RWPE2 (cell line): ENCODE data around the gene ARHGEF28.

ENCODE experiments used
- ATAC-seq: fragments of 200-7000 bp; cut with Tn5 transposase; 3 replicates; pipeline ENCODE4 v1.9.1; 2021; ENCODE audit warnings: low read depth
- DNase-seq: peaks from one replicate; pipeline ENCODE4 v3.0.0-alpha.2; 2020; ENCODE audit warnings: low spot score
- H3K27ac ChIP-seq: fragments of 450-650 bp; 2 replicates; pipeline ENCODE4 v1.5.1; 2017; ENCODE audit warnings: mild to moderate bottlenecking; ENCODE audit not compliant: poor library complexity, severe bottlenecking
- H3K27me3 ChIP-seq: fragments of 250-450 bp; sonication (Bioruptor Pico); 2 replicates; pipeline ENCODE4 v1.5.1; 2021; ENCODE audit warnings: mild to moderate bottlenecking, moderate library complexity; ENCODE audit not compliant: insufficient read depth, poor library complexity, severe bottlenecking
- H3K36me3 ChIP-seq: fragments of 250-450 bp; sonication (Bioruptor Pico); 2 replicates; pipeline ENCODE4 v1.5.1; 2020; ENCODE audit warnings: low read depth, mild to moderate bottlenecking, moderate library complexity
- H3K4me1 ChIP-seq: fragments of 250-450 bp; sonication (Bioruptor Pico); 2 replicates; pipeline ENCODE4 v1.5.1; 2021; ENCODE audit warnings: mild to moderate bottlenecking, moderate library complexity; ENCODE audit not compliant: insufficient read depth, poor library complexity, severe bottlenecking
- H3K4me3 ChIP-seq: fragments of 250-450 bp; sonication (Bioruptor Pico); 2 replicates; pipeline ENCODE4 v1.5.1; 2021; ENCODE audit warnings: mild to moderate bottlenecking, moderate library complexity; ENCODE audit not compliant: severe bottlenecking
- H3K9me3 ChIP-seq: fragments of 250-450 bp; sonication (Bioruptor Pico); 2 replicates; pipeline ENCODE4 v1.5.1; 2021; ENCODE audit warnings: mild to moderate bottlenecking, moderate library complexity; ENCODE audit not compliant: severe bottlenecking
- CTCF ChIP-seq: fragments of 450-650 bp; IDR thresholded peaks from one replicate; pipeline ENCODE4 v1.5.1; 2017; ENCODE audit warnings: mild to moderate bottlenecking, moderate library complexity; ENCODE audit not compliant: poor library complexity, severe bottlenecking

The ARHGEF28 gene

GRCh38 chr5:73921741-73922140, 295.7 kb downstream of the ARHGEF28 start:
- H3K4me1 ChIP-seq, result no peaks in the 10 kb centered on the region
- TF ChIP-seq CTCF, result no peak
- no peak overlapping the region for H3K27ac ChIP-seq
- H3K36me3 ChIP-seq, result peaks cover 48% of the 10 kb centered on the region
- ATAC-seq, result no peak
- DNase-seq, result no peak
- no peak overlapping the region for H3K4me3 ChIP-seq
- no peaks in the 10 kb centered on the region for H3K27me3 ChIP-seq
- H3K9me3 ChIP-seq, result no peaks in the 10 kb centered on the region

GRCh38 chr5:73922224-73922623, 296.2 kb downstream of the ARHGEF28 start:
- no peak for DNase-seq
- Histone ChIP-seq H3K27me3 (no peaks in the 10 kb centered on the region), H3K4me3 (no peak overlapping the region), H3K9me3 (no peaks in the 10 kb centered on the region), H3K4me1 (no peaks in the 10 kb centered on the region), H3K27ac (no peak overlapping the region), H3K36me3 (peaks cover 43% of the 10 kb centered on the region)
- no peak for TF ChIP-seq CTCF
- no peak for ATAC-seq

- Histone ChIP-seq H3K27me3 (no peaks in the 10 kb centered on the region), H3K27ac (no peak overlapping the region), H3K4me3 (no peak overlapping the region), H3K9me3 (no peaks in the 10 kb centered on the region), H3K36me3 (peaks cover 37% of the 10 kb centered on the region), H3K4me1 (no peaks in the 10 kb centered on the region)
- no peak for ATAC-seq
- DNase-seq, result no peak
- TF ChIP-seq CTCF, result no peak
Measured at GRCh38 chr5:73922875-73923557, 297.0 kb downstream of the ARHGEF28 start.

- TF ChIP-seq CTCF, result no peak
- peaks cover 36% of the 10 kb centered on the region for H3K36me3 ChIP-seq
- H3K4me3 ChIP-seq, result no peak overlapping the region
- H3K27me3 ChIP-seq, result no peaks in the 10 kb centered on the region
- no peaks in the 10 kb centered on the region for H3K4me1 ChIP-seq
- DNase-seq, result no peak
- ATAC-seq, result no peak
- no peaks in the 10 kb centered on the region for H3K9me3 ChIP-seq
- no peak overlapping the region for H3K27ac ChIP-seq
Measured at GRCh38 chr5:73928476-73929070, 302.6 kb downstream of the ARHGEF28 start.

GRCh38 chr5:73935719-73936118, 309.7 kb downstream of the ARHGEF28 start:
- peak overlapping the region; percentile 88 for H3K27ac ChIP-seq
- no peaks in the 10 kb centered on the region for H3K9me3 ChIP-seq
- no peak for TF ChIP-seq CTCF
- peaks cover 31% of the 10 kb centered on the region for H3K4me1 ChIP-seq
- H3K4me3 ChIP-seq, result no peak overlapping the region
- no peaks in the 10 kb centered on the region for H3K27me3 ChIP-seq
- DNase-seq, result no peak
- peaks cover 13% of the 10 kb centered on the region for H3K36me3 ChIP-seq
- ATAC-seq, result no peak
